SU-DHL-6 (cell line): Measurements from ENCODE around the gene LCNL1.

Experiments
- H2AFZ ChIP-seq: fragments of 200-600 bp; sonication (generic); 2 replicates; pipeline ENCODE4 v1.6.1; 2014; ENCODE audit warnings: low read depth, mild to moderate bottlenecking, moderate library complexity, mixed read lengths, antibody characterized with exemption, low read length; ENCODE audit not compliant: severe bottlenecking
- H3F3A ChIP-seq: fragments of 200-600 bp; shearing (Covaris generic); 2 replicates; pipeline ENCODE4 v1.6.0; 2016; ENCODE audit warnings: antibody characterized with exemption, mild to moderate bottlenecking; ENCODE audit not compliant: insufficient read depth
- H3K27ac ChIP-seq: fragments of 200-600 bp; sonication (generic); 2 replicates; pipeline ENCODE4 v1.5.1; 2016; ENCODE audit warnings: low read depth, mild to moderate bottlenecking, low read length, moderate library complexity, mixed read lengths
- H3K27me3 ChIP-seq: fragments of 200-600 bp; sonication (generic), shearing (Covaris generic); 2 replicates; pipeline ENCODE4 v1.6.0; 2014; ENCODE audit warnings: mild to moderate bottlenecking, low read length
- H3K36me3 ChIP-seq: fragments of 200-600 bp; sonication (generic); 2 replicates; pipeline ENCODE4 v1.6.1; 2014; ENCODE audit warnings: mild to moderate bottlenecking, low read length, mixed read lengths
- H3K4me2 ChIP-seq: fragments of 300-600, 200-600 bp; shearing (Covaris generic), sonication (generic); 2 replicates; pipeline ENCODE4 v1.6.0; 2014; ENCODE audit warnings: low read length, low read depth, mild to moderate bottlenecking; ENCODE audit not compliant: poor library complexity, severe bottlenecking
- H3K4me3 ChIP-seq: fragments of 200-600 bp; sonication (generic); 2 replicates; pipeline ENCODE4 v1.5.1; 2014; ENCODE audit warnings: antibody characterized with exemption, low read length, mild to moderate bottlenecking, mixed read lengths; ENCODE audit not compliant: insufficient read depth, poor library complexity, severe bottlenecking
- H3K79me2 ChIP-seq: fragments of 200-600 bp; sonication (generic); 2 replicates; pipeline ENCODE4 v1.6.1; 2014; ENCODE audit warnings: mild to moderate bottlenecking, low read length, moderate library complexity; ENCODE audit not compliant: insufficient read depth
- H3K9ac ChIP-seq: fragments of 200-600 bp; sonication (generic); 2 replicates; pipeline ENCODE4 v1.7.0; 2014; ENCODE audit warnings: mild to moderate bottlenecking, low read length
- H3K9me2 ChIP-seq: fragments of 200-600 bp; sonication (generic); replicated peaks from 2 replicates; pipeline ENCODE4 v1.6.1; 2014; ENCODE audit warnings: low read length; ENCODE audit not compliant: insufficient read depth
- H3K9me3 ChIP-seq: fragments of 200-600 bp; sonication (generic); 2 replicates; pipeline ENCODE4 v1.6.1; 2014; ENCODE audit warnings: low read length, mixed read lengths; ENCODE audit not compliant: insufficient read depth
- H4K20me1 ChIP-seq: fragments of 200-600 bp; sonication (generic); 2 replicates; pipeline ENCODE4 v1.6.1; 2014; ENCODE audit warnings: low read depth, mild to moderate bottlenecking, antibody characterized with exemption, low read length, moderate library complexity, mixed read lengths
- EZH2phosphoT487 ChIP-seq: fragments of 200-600 bp; sonication (generic), shearing (Covaris generic); conservative IDR thresholded peaks from 2 replicates; pipeline ENCODE4 v1.6.1; 2018; ENCODE audit warnings: mild to moderate bottlenecking, antibody characterized with exemption, low read length, moderate library complexity, mixed read lengths
- TF ChIP-seq, protein P1 (sequence below): fragments of 200-600 bp; sonication (generic); IDR thresholded peaks from one replicate; pipeline ENCODE4 v1.5.1; 2017; ENCODE audit warnings: antibody characterized with exemption, mild to moderate bottlenecking, low read length, moderate library complexity; ENCODE audit not compliant: insufficient read depth, poor library complexity, severe bottlenecking

Gene LCNL1

GRCh38 chr9:136955943-136956335, 26.9 kb upstream of the LCNL1 start:
- Histone ChIP-seq H2AFZ (no peak overlapping the region), H3K4me3 (no peak overlapping the region), H4K20me1 (no peaks in the 10 kb centered on the region), H3K9me2 (no peaks in the 10 kb centered on the region), H3K27ac (no peak overlapping the region), H3K36me3 (no peaks in the 10 kb centered on the region), H3F3A (no peaks in the 10 kb centered on the region), H3K9me3 (no peaks in the 10 kb centered on the region), H3K27me3 (no peaks in the 10 kb centered on the region), H3K4me2 (no peak overlapping the region), H3K79me2 (no peaks in the 10 kb centered on the region), H3K9ac (no peak overlapping the region)
- no peak for TF ChIP-seq EZH2phosphoT487
- TF ChIP-seq, protein P1, sequence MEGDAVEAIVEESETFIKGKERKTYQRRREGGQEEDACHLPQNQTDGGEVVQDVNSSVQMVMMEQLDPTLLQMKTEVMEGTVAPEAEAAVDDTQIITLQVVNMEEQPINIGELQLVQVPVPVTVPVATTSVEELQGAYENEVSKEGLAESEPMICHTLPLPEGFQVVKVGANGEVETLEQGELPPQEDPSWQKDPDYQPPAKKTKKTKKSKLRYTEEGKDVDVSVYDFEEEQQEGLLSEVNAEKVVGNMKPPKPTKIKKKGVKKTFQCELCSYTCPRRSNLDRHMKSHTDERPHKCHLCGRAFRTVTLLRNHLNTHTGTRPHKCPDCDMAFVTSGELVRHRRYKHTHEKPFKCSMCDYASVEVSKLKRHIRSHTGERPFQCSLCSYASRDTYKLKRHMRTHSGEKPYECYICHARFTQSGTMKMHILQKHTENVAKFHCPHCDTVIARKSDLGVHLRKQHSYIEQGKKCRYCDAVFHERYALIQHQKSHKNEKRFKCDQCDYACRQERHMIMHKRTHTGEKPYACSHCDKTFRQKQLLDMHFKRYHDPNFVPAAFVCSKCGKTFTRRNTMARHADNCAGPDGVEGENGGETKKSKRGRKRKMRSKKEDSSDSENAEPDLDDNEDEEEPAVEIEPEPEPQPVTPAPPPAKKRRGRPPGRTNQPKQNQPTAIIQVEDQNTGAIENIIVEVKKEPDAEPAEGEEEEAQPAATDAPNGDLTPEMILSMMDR: no peak

DNA sequence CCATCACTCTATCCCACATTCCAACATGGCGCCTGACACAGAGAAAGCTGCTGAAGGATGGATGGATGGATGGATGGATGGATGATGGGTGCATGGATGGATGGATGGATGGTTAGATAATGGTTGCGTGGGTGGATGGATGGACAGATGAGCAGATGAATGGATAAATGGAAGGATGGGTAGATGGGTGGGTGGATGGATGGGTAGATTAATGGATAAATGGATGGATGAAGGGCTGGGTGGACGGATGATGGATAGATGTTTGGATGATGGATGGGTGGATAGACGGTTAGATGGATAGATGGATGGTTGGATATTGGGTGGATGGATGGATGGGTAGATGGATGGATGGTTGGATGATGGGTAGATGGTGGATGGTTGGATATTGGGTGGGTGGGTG, 26.2 kb upstream of the LCNL1 start:
- H3K27me3 ChIP-seq: no peaks in the 10 kb centered on the region
- no peaks in the 10 kb centered on the region for H3K36me3 ChIP-seq
- H3K4me3 ChIP-seq: no peak overlapping the region
- no peak for TF ChIP-seq EZH2phosphoT487
- TF ChIP-seq, protein P1: no peak
- no peaks in the 10 kb centered on the region for H3F3A ChIP-seq
- H3K9me2 ChIP-seq: no peaks in the 10 kb centered on the region
- no peak overlapping the region for H3K4me2 ChIP-seq
- H2AFZ ChIP-seq: no peak overlapping the region
- no peaks in the 10 kb centered on the region for H4K20me1 ChIP-seq
- H3K27ac ChIP-seq: no peak overlapping the region
- H3K9me3 ChIP-seq: no peaks in the 10 kb centered on the region
- no peak overlapping the region for H3K9ac ChIP-seq
- H3K79me2 ChIP-seq: no peaks in the 10 kb centered on the region

DNA sequence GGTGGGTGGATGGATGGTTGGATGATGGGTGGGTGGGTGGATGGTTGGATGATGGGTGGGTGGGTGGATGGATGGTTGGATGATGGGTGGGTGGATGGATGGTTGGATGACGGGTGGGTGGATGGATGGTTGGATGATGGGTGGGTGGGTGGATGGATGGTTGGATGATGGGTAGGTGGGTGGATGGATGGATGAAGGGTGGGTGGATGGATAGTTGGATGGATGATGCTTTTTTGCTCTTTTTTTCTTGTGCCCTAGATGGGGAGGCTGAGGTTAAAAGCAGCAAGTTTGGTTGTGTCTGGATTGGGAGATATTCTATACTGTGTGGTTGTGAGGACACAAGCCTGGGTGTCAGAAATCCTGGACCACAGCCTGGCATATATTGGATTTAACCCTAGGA, 25.3 kb upstream of the LCNL1 start:
- H3K27me3 ChIP-seq: no peaks in the 10 kb centered on the region
- no peak overlapping the region for H3K4me2 ChIP-seq
- H4K20me1 ChIP-seq: no peaks in the 10 kb centered on the region
- no peak overlapping the region for H3K27ac ChIP-seq
- H2AFZ ChIP-seq: no peak overlapping the region
- H3K36me3 ChIP-seq: no peaks in the 10 kb centered on the region
- H3K9me3 ChIP-seq: no peaks in the 10 kb centered on the region
- no peaks in the 10 kb centered on the region for H3F3A ChIP-seq
- TF ChIP-seq EZH2phosphoT487: no peak
- TF ChIP-seq, protein P1: no peak
- H3K9ac ChIP-seq: no peak overlapping the region
- H3K9me2 ChIP-seq: no peaks in the 10 kb centered on the region
- no peak overlapping the region for H3K4me3 ChIP-seq
- no peaks in the 10 kb centered on the region for H3K79me2 ChIP-seq

GRCh38 chr9:136957901-136958300, 24.9 kb upstream of the LCNL1 start:
- H3K27me3 ChIP-seq: no peaks in the 10 kb centered on the region
- TF ChIP-seq, protein P1: no peak
- H3K27ac ChIP-seq: no peak overlapping the region
- H4K20me1 ChIP-seq: no peaks in the 10 kb centered on the region
- H3K9me3 ChIP-seq: no peaks in the 10 kb centered on the region
- H3K9me2 ChIP-seq: no peaks in the 10 kb centered on the region
- H3K4me2 ChIP-seq: no peak overlapping the region
- no peaks in the 10 kb centered on the region for H3K79me2 ChIP-seq
- no peaks in the 10 kb centered on the region for H3K36me3 ChIP-seq
- H3K4me3 ChIP-seq: no peak overlapping the region
- no peaks in the 10 kb centered on the region for H3F3A ChIP-seq
- no peak overlapping the region for H2AFZ ChIP-seq
- H3K9ac ChIP-seq: no peak overlapping the region
